BJ (cell line): ENCODE measurements around the gene LCOR. TPM values are rescaled to one million over a fixed set of nuclear protein-coding genes. Genes with fewer than 3 reads are reported as not detected.

ENCODE experiments used
- CTCF ChIA-PET: fragments of 350-600 bp; formaldehyde crosslinking; extraction: SDS; loops from one replicate; lab custom pipeline; 2021; ENCODE audit warnings: antibody characterized with exemption, inconsistent platforms; lab: Yijun Ruan, JAX
- POLR2A ChIA-PET: fragments of 300-600 bp; sonication (Branson Sonifier 250); formaldehyde crosslinking; extraction: SDS; loops from one replicate; lab custom pipeline; 2021; ENCODE audit warnings: antibody characterized with exemption; lab: Charles Lee
- DNase-seq: peaks from one replicate; pipeline ENCODE4 v3.0.0-alpha.2; 2011; ENCODE audit warnings: low read depth
- H3K27me3 ChIP-seq: 2 replicates; pipeline ENCODE4 v1.6.0; 2011; ENCODE audit warnings: low read length; ENCODE audit not compliant: control insufficient read depth, insufficient read depth
- H3K36me3 ChIP-seq: 2 replicates; pipeline ENCODE4 v1.5.1; 2011; ENCODE audit warnings: low read length; ENCODE audit not compliant: control insufficient read depth, insufficient read depth
- H3K4me3 ChIP-seq: 2 replicates; pipeline ENCODE4 v1.5.1; 2011; ENCODE audit warnings: low read depth, mild to moderate bottlenecking, control low read depth, low read length
- CTCF ChIP-seq: IDR thresholded peaks from 2 replicates; pipeline ENCODE4 v1.5.1; 2011; ENCODE audit warnings: low read depth, mild to moderate bottlenecking, control low read depth, inconsistent platforms, low read length, moderate library complexity; ENCODE audit not compliant: insufficient read depth
- polyA plus RNA-seq: library from polyadenylated mRNA; depleted of rRNA; stranded (reverse); fragments of >200 nt; gene quantifications from 2 replicates; pipeline ENCODE4 v1.2.3, GENCODE V29; 2011

The LCOR gene
- polyA plus RNA-seq, 1 experiment = 4.9 TPM

- CTCF ChIA-PET = interaction anchor here (2.1 kb wide), 1 partner anchor 11 kb away, joined by 11 read pairs; no protein-coding TSS in a partner anchor
- Histone ChIP-seq H3K4me3 (no peak overlapping the region), H3K27me3 (no peaks in the 10 kb centered on the region), H3K36me3 (0 out of 2 replicates have a peak, but pooled peaks cover 2% of the 10 kb centered on the region)
- POLR2A ChIA-PET = no interaction called here
- no peak for DNase-seq
- no peak for TF ChIP-seq CTCF
Observed at GRCh38 chr10:96921655-96922054, 89.6 kb downstream of the LCOR start.

DNA sequence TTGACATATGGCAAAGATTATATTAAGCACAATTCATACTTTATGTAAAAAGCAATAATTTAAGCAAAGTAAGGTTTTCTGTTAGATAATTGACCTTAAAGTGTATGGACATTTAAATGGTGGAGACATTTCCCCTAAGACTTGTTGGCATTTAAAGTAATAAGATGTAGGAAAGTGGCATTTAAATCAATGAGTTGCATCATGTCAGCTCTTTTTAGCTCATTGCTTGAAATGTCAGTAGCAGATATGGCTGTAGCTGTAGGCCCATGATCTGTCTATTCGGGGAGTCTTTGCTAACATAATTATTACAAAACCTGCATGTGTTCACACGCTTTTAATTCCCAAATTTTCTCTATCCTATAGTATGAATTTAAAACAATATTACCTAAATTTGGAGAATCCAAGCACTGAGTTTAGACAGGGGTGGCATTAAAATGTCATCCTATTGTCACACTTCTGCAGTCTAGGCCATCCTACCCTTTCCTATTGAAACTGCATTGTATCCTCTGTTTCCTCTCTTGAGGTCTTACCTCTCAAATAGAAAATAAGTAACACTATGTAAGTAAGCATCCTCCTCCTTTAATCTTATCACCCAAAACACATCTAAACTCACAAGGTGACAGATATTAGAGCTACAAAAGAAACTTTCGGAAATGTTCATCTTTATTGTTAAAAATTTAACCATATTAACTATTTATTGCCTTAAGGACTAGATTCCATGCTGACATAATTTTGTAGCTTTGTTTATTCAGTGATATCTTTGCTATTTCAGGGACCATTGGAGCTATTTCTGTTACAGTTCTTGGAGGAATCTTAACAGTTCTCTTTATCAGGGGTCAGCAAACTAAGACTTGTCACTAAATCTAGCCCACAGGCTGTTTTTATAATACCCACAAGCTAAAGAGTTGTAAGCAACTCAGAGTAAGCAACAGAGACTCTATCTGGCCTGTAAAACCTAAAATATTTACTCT lies 91.2 kb downstream of the LCOR start:
- TF ChIP-seq CTCF = no peak
- DNase-seq = no peak
- no peaks in the 10 kb centered on the region for H3K27me3 ChIP-seq
- no peak overlapping the region for H3K4me3 ChIP-seq
- CTCF ChIA-PET = interaction anchor here (0.5 to 1.4 kb wide), 2 partner anchors 12 to 65 kb away, joined by 3 to 5 read pairs; no protein-coding TSS in a partner anchor
- POLR2A ChIA-PET = no interaction called here
- H3K36me3 ChIP-seq = 0 out of 2 replicates have a peak, but pooled peaks cover 2% of the 10 kb centered on the region

- Histone ChIP-seq H3K4me3 (no peak overlapping the region), H3K27me3 (no peaks in the 10 kb centered on the region), H3K36me3 (peaks cover 3% of the 10 kb centered on the region; the same call in 1 of the 2 replicates)
- ChIA-PET POLR2A (no interaction called here), CTCF (interaction anchor here (0.6 kb wide), 1 partner anchor 128 kb away, joined by 3 read pairs; no protein-coding TSS in a partner anchor)
- no peak for DNase-seq
- no peak for TF ChIP-seq CTCF
Observed at GRCh38 chr10:96924861-96925260, 92.8 kb downstream of the LCOR start.

- POLR2A ChIA-PET = no interaction called here
- CTCF ChIA-PET = no interaction called here
- no peak for DNase-seq
- H3K36me3 ChIP-seq = peaks cover 1% of the 10 kb centered on the region; the same call in 1 of the 2 replicates
- H3K4me3 ChIP-seq = no peak overlapping the region
- TF ChIP-seq CTCF = no peak
- no peaks in the 10 kb centered on the region for H3K27me3 ChIP-seq
Observed at GRCh38 chr10:96930469-96930868, 98.4 kb downstream of the LCOR start.

- POLR2A ChIA-PET = no interaction called here
- Histone ChIP-seq H3K4me3 (no peak overlapping the region), H3K27me3 (no peaks in the 10 kb centered on the region), H3K36me3 (no peaks in the 10 kb centered on the region; the same call in none of the 2 replicates)
- TF ChIP-seq CTCF = no peak
- CTCF ChIA-PET = interaction anchor here (1.4 kb wide), 1 partner anchor 171 kb away, joined by 4 read pairs; no protein-coding TSS in a partner anchor
- DNase-seq = no peak
Observed at GRCh38 chr10:96935148-96935547, 103.0 kb downstream of the LCOR start.
